Suppressor macrophage (primary cell): ENCODE measurements around the gene MAP3K13.

ENCODE experiments used
- DNase-seq, 4 experiments: peaks; one replicate each; pipeline ENCODE4 v3.0.0-alpha.2; 2020 to 2022
- total RNA-seq, 17 experiments: gene quantifications; one replicate each; lab custom pipeline; 2026; ENCODE audit warnings: mixed read lengths in 6 of 17, inconsistent platforms in 3 of 17; lab: John Stamatoyannopoulos, UW

The MAP3K13 gene
- 13.4 to 23.3 (median 17.4) reads per million in 17 experiments for total RNA-seq

GRCh38 chr3:185362850-185363661, at the start of gene MAP3K13:
Gene MAP3K13, plus strand, starts transcription at chr3:185363136. Its CDS starts 65,446 bp downstream, at chr3:185428582.
- peak; percentile 75 to 88 (median 84) for DNase-seq

GRCh38 chr3:185313693-185314246, 49.2 kb upstream of the MAP3K13 start:
- DNase-seq, result no peak

GRCh38 chr3:185316740-185317412, 46.1 kb upstream of the MAP3K13 start:
- peak; percentile 51 to 86 (median 67) for DNase-seq

GRCh38 chr3:185317674-185318073, 45.3 kb upstream of the MAP3K13 start:
- no peak for DNase-seq

GRCh38 chr3:185318141-185318540, 44.8 kb upstream of the MAP3K13 start:
- no peak for DNase-seq

GRCh38 chr3:185319801-185320200, 43.1 kb upstream of the MAP3K13 start:
- no peak for DNase-seq

GRCh38 chr3:185320949-185321348, 42.0 kb upstream of the MAP3K13 start:
- DNase-seq, result no peak

- peak in 1 of 4 experiments; percentile 28 for DNase-seq
Measured at GRCh38 chr3:185322101-185322719, 40.7 kb upstream of the MAP3K13 start.

GRCh38 chr3:185325946-185326791, 36.8 kb upstream of the MAP3K13 start:
- no peak for DNase-seq

GRCh38 chr3:185327062-185327461, 35.9 kb upstream of the MAP3K13 start:
- DNase-seq, result no peak

GRCh38 chr3:185328324-185329004, 34.5 kb upstream of the MAP3K13 start:
- DNase-seq, result no peak

- peak; percentile 68 to 85 (median 78) for DNase-seq
Measured at GRCh38 chr3:185330238-185330637, 32.7 kb upstream of the MAP3K13 start.

- no peak for DNase-seq
Measured at GRCh38 chr3:185330644-185331043, 32.3 kb upstream of the MAP3K13 start.

GRCh38 chr3:185332026-185332735, 30.8 kb upstream of the MAP3K13 start:
- peak; percentile 25 to 89 (median 68) for DNase-seq

- no peak for DNase-seq
Measured at GRCh38 chr3:185335799-185336198, 27.1 kb upstream of the MAP3K13 start.

- no peak for DNase-seq
Measured at GRCh38 chr3:185337231-185337816, 25.6 kb upstream of the MAP3K13 start.

GRCh38 chr3:185339945-185340344, 23.0 kb upstream of the MAP3K13 start:
- DNase-seq, result no peak

GRCh38 chr3:185340751-185341150, 22.2 kb upstream of the MAP3K13 start:
- no peak for DNase-seq

- DNase-seq, result peak in 3 of 4 experiments; percentile 18 to 33 (median 24)
Measured at GRCh38 chr3:185341616-185342458, 21.1 kb upstream of the MAP3K13 start.
